WTC11 (cell line): ENCODE results near the gene HNRNPUL1. TPM values are rescaled to one million over a fixed set of nuclear protein-coding genes. Genes with fewer than 3 reads are reported as not detected.

Source experiments
- ATAC-seq: fragments of 200-7000 bp; cut with Tn5 transposase; 2 replicates; pipeline ENCODE4 v1.10.0; 2021; ENCODE audit warnings: mild to moderate bottlenecking, moderate library complexity
- CTCF ChIA-PET: fragments of 300-600 bp; sonication (Branson Sonifier 250); formaldehyde crosslinking; loops from one replicate; lab custom pipeline; 2021; ENCODE audit warnings: antibody characterized with exemption; lab: Charles Lee
- POLR2A ChIA-PET: fragments of 350-600 bp; sonication (Branson Sonifier 250); formaldehyde crosslinking; loops from one replicate; lab custom pipeline; 2021; ENCODE audit warnings: antibody characterized with exemption; lab: Charles Lee
- DNase-seq: peaks from one replicate; pipeline ENCODE4 v3.0.0; 2021; ENCODE audit warnings: low spot score
- H3K27ac Mint-ChIP-seq: 2 replicates; pipeline ENCODE4 v1.8.0; 2021; ENCODE audit warnings: mixed read lengths
- H3K27me3 Mint-ChIP-seq: 2 replicates; pipeline ENCODE4 v1.8.0; 2021; ENCODE audit warnings: low read depth, mild to moderate bottlenecking, moderate library complexity, mixed read lengths
- H3K36me3 Mint-ChIP-seq: 2 replicates; pipeline ENCODE4 v1.8.0; 2021; ENCODE audit warnings: mixed read lengths
- H3K4me1 Mint-ChIP-seq: 2 replicates; pipeline ENCODE4 v1.8.0; 2022; ENCODE audit warnings: mixed read lengths
- H3K4me3 Mint-ChIP-seq: 2 replicates; pipeline ENCODE4 v1.8.0; 2021; ENCODE audit warnings: mild to moderate bottlenecking, moderate library complexity, mixed read lengths
- H3K9me3 Mint-ChIP-seq: 2 replicates; pipeline ENCODE4 v1.8.0; 2021; ENCODE audit warnings: mixed read lengths
- AFF4 ChIP-seq: sonication (generic); formaldehyde crosslinking; IDR thresholded peaks from 2 replicates; pipeline ENCODE4 v1.8.1; 2023; ENCODE audit warnings: mild to moderate bottlenecking, missing genetic modification reagents, borderline replicate concordance
- ATF1 ChIP-seq: sonication (generic); formaldehyde crosslinking; IDR thresholded peaks from 2 replicates; pipeline ENCODE4 v1.8.1; 2023; ENCODE audit warnings: mild to moderate bottlenecking, moderate library complexity, missing genetic modification reagents
- ATF6 ChIP-seq: sonication (generic); formaldehyde crosslinking; IDR thresholded peaks from 2 replicates; pipeline ENCODE4 v1.8.1; 2023; ENCODE audit warnings: mild to moderate bottlenecking, missing genetic modification reagents
- CREM ChIP-seq: sonication (generic); formaldehyde crosslinking; IDR thresholded peaks from 2 replicates; pipeline ENCODE4 v1.8.1; 2022; ENCODE audit warnings: mild to moderate bottlenecking, missing genetic modification reagents, moderate library complexity
- FOXK1 ChIP-seq: sonication (generic); formaldehyde crosslinking; IDR thresholded peaks from 2 replicates; pipeline ENCODE4 v1.8.0; 2022; ENCODE audit warnings: mild to moderate bottlenecking, moderate library complexity, missing genetic modification reagents
- GTF2I ChIP-seq: fragments of 250-450 bp; sonication (Bioruptor Pico); conservative IDR thresholded peaks from 2 replicates; pipeline ENCODE4 v1.4.0; 2021; ENCODE audit warnings: mild to moderate bottlenecking
- HMGA2 ChIP-seq: fragments of 250-450 bp; sonication (Bioruptor Pico); IDR thresholded peaks from 2 replicates; pipeline ENCODE4 v1.4.0; 2021; ENCODE audit warnings: mild to moderate bottlenecking, moderate library complexity
- IRF2 ChIP-seq: sonication (generic); formaldehyde crosslinking; IDR thresholded peaks from 2 replicates; pipeline ENCODE4 v1.8.0; 2022; ENCODE audit warnings: low read depth, missing genetic modification reagents, borderline replicate concordance
- JAZF1 ChIP-seq: fragments of 250-450 bp; sonication (Bioruptor Pico); IDR thresholded peaks from 2 replicates; pipeline ENCODE4 v1.9.0; 2021; ENCODE audit warnings: moderate library complexity, mild to moderate bottlenecking, inconsistent platforms
- MLX ChIP-seq: sonication (generic); formaldehyde crosslinking; IDR thresholded peaks from 2 replicates; pipeline ENCODE4 v1.8.1; 2023; ENCODE audit warnings: mild to moderate bottlenecking, missing genetic modification reagents, moderate library complexity
- MXD4 ChIP-seq: fragments of 250-450 bp; sonication (Bioruptor Pico); IDR thresholded peaks from 2 replicates; pipeline ENCODE4 v1.8.0; 2021; ENCODE audit warnings: mild to moderate bottlenecking, moderate library complexity, borderline replicate concordance
- NFE2L1 ChIP-seq: sonication (generic); formaldehyde crosslinking; IDR thresholded peaks from 2 replicates; pipeline ENCODE4 v1.8.1; 2023; ENCODE audit warnings: missing genetic modification reagents
- NR3C1 ChIP-seq: sonication (generic); formaldehyde crosslinking; conservative IDR thresholded peaks from 2 replicates; pipeline ENCODE4 v1.8.1; 2023; ENCODE audit warnings: low read depth, mild to moderate bottlenecking, missing genetic modification reagents
- OVOL2 ChIP-seq: fragments of 250-450 bp; sonication (Bioruptor Pico); IDR thresholded peaks from 2 replicates; pipeline ENCODE4 v1.9.0; 2021; ENCODE audit warnings: mild to moderate bottlenecking, borderline replicate concordance
- RELA ChIP-seq: sonication (generic); formaldehyde crosslinking; IDR thresholded peaks from 2 replicates; pipeline ENCODE4 v1.8.1; 2022; ENCODE audit warnings: missing genetic modification reagents, mild to moderate bottlenecking, borderline replicate concordance
- SMAD3 ChIP-seq: sonication (generic); formaldehyde crosslinking; IDR thresholded peaks from 2 replicates; pipeline ENCODE4 v1.8.0; 2022; ENCODE audit warnings: missing genetic modification reagents, mild to moderate bottlenecking, borderline replicate concordance
- SOX15 ChIP-seq: fragments of 250-450 bp; sonication (Bioruptor Pico); IDR thresholded peaks from 2 replicates; pipeline ENCODE4 v1.9.0; 2021; ENCODE audit warnings: mild to moderate bottlenecking
- SP1 ChIP-seq: sonication (generic); formaldehyde crosslinking; conservative IDR thresholded peaks from 2 replicates; pipeline ENCODE4 v1.8.1; 2022; ENCODE audit warnings: missing genetic modification reagents
- ZBTB21 ChIP-seq: sonication (generic); formaldehyde crosslinking; IDR thresholded peaks from 2 replicates; pipeline ENCODE4 v1.8.1; 2023; ENCODE audit warnings: mild to moderate bottlenecking, missing genetic modification reagents, borderline replicate concordance
- ZNF396 ChIP-seq: fragments of 250-450 bp; sonication (Bioruptor Pico); IDR thresholded peaks from 2 replicates; pipeline ENCODE4 v1.8.0; 2021; ENCODE audit warnings: mild to moderate bottlenecking, moderate library complexity, borderline replicate concordance
- ZNF416 ChIP-seq: fragments of 250-450 bp; sonication (Bioruptor Pico); IDR thresholded peaks from 2 replicates; pipeline ENCODE4 v1.9.0; 2021; ENCODE audit warnings: mild to moderate bottlenecking, inconsistent platforms
- ZNF423 ChIP-seq: fragments of 250-450 bp; sonication (Bioruptor Pico); IDR thresholded peaks from 2 replicates; pipeline ENCODE4 v2.1.2; 2022; ENCODE audit warnings: mild to moderate bottlenecking, moderate library complexity
- total RNA-seq: library from RNA; stranded (reverse); gene quantifications from 3 replicates; pipeline ENCODE4 v1.2.3, GENCODE V29; 2021
- TF ChIP-seq, protein P1 (sequence below): fragments of 200-600 bp; IDR thresholded peaks from 2 replicates; pipeline ENCODE4 v1.8.0; 2022; ENCODE audit warnings: antibody characterized with exemption
- TF ChIP-seq, protein P2 (sequence below): sonication (generic); formaldehyde crosslinking; IDR thresholded peaks from 2 replicates; pipeline ENCODE4 v1.8.0; 2023; ENCODE audit warnings: mild to moderate bottlenecking, missing genetic modification reagents

Gene HNRNPUL1
- total RNA-seq, 1 experiment from 2014 or later: 282 TPM

DNA sequence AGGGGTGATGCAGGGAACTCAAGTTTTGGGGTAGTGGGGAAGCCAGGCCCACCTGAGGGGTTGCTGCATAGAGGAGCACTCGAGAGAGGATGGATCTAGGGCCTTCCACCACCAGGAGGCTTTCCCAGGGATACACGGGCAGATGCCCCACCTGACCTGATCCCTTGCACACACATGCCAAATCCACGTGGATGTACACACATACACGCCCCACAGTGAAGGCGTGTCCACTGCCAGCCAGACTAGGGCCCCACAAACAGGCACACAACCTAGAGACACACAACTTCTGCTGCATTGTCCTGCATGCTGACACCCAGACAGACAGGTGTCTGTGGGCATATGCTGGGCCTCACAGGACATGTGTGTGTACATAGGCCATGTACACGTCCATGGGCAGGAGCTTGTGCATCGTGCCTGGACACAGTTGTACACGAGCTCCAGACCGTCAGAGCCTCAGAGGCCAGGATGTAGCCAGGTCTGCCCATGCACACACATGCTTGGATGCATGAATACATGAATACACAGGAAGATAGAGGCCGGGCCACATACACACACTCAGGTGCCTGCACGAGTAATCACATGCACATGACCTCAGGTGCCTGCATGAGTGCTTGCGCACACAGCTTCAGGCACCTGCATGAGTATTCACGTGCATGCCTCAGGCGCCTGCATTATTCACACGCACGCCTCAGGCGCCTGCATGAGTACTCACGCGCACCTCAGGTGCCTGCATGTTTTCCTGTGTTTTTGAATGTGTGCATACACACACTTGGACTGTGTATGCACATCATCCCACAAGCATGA, 54.7 kb downstream of the HNRNPUL1 start:
- Mint-ChIP-seq H3K4me1 (peaks cover 23% of the 10 kb centered on the region), H3K9me3 (peaks cover 5% of the 10 kb centered on the region), H3K27me3 (no peaks in the 10 kb centered on the region), H3K27ac (no peak overlapping the region), H3K36me3 (peaks cover 36% of the 10 kb centered on the region), H3K4me3 (no peak overlapping the region)
- POLR2A ChIA-PET: no interaction called here
- no peak for TF ChIP-seq NR3C1 (CRISPR knock-in tag)
- no peak for TF ChIP-seq SMAD3 (CRISPR knock-in tag)
- no peak for TF ChIP-seq MLX (CRISPR knock-in tag)
- no peak for TF ChIP-seq NFE2L1 (CRISPR knock-in tag)
- TF ChIP-seq IRF2 (CRISPR knock-in tag): no peak
- TF ChIP-seq RELA (CRISPR knock-in tag): no peak
- TF ChIP-seq ZNF416: no peak
- no peak for TF ChIP-seq ZBTB21 (CRISPR knock-in tag)
- no peak for TF ChIP-seq JAZF1
- no peak for TF ChIP-seq OVOL2 (CRISPR knock-in tag)
- TF ChIP-seq CREM (CRISPR knock-in tag): no peak
- TF ChIP-seq SOX15: no peak
- TF ChIP-seq FOXK1 (CRISPR knock-in tag): no peak
- TF ChIP-seq, protein P1, sequence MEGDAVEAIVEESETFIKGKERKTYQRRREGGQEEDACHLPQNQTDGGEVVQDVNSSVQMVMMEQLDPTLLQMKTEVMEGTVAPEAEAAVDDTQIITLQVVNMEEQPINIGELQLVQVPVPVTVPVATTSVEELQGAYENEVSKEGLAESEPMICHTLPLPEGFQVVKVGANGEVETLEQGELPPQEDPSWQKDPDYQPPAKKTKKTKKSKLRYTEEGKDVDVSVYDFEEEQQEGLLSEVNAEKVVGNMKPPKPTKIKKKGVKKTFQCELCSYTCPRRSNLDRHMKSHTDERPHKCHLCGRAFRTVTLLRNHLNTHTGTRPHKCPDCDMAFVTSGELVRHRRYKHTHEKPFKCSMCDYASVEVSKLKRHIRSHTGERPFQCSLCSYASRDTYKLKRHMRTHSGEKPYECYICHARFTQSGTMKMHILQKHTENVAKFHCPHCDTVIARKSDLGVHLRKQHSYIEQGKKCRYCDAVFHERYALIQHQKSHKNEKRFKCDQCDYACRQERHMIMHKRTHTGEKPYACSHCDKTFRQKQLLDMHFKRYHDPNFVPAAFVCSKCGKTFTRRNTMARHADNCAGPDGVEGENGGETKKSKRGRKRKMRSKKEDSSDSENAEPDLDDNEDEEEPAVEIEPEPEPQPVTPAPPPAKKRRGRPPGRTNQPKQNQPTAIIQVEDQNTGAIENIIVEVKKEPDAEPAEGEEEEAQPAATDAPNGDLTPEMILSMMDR: no peak
- TF ChIP-seq ZNF423 (CRISPR knock-in tag): no peak
- TF ChIP-seq ATF1 (CRISPR knock-in tag): no peak
- no peak for TF ChIP-seq GTF2I (CRISPR knock-in tag)
- ATAC-seq (no peak), DNase-seq (no peak)
- CTCF ChIA-PET: interaction anchor here (0.6 to 1.0 kb wide), 3 partner anchors 10 to 62 kb away, joined by 4 to 5 read pairs (median 4); no protein-coding TSS in a partner anchor

DNA sequence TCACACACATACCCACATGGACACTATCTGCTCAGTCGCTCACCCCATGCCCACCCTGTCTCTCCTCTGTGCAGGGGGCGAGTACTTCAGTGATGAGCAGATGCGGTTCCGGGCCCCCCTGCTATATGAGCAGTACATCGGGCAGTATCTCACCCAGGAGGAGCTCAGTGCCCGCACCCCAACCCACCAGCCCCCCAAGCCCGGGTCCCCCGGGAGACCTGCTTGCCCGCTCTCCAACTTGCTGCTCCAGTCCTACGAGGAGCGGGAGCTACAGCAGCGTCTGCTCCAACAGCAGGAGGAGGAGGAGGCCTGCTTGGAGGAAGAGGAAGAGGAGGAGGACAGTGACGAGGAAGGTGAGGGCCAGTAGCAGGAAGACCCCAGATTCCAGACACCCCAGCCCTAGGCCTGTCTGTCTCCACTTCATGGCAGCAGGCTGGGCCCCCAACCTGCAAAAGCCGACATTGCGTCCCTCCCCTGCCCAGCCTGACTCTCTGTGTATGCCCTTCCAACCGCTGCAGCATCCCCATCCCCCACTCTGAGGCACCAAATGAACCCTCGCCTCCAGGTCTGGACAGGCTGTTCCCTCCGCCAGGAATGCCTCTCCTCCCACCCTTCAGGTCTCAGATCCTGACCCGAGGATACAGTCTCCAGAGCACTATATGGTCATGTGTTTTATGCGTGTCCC, 55.5 kb downstream of the HNRNPUL1 start:
- DNase-seq (no peak), ATAC-seq (no peak)
- Mint-ChIP-seq H3K27me3 (no peaks in the 10 kb centered on the region), H3K4me1 (peaks cover 30% of the 10 kb centered on the region), H3K27ac (no peak overlapping the region), H3K36me3 (peaks cover 31% of the 10 kb centered on the region), H3K4me3 (no peak overlapping the region), H3K9me3 (peaks cover 5% of the 10 kb centered on the region)
- ChIA-PET POLR2A (no interaction called here), CTCF (interaction anchor here (0.8 to 1.5 kb wide), 2 partner anchors 22 to 32 kb away, joined by 3 to 4 read pairs; no protein-coding TSS in a partner anchor)
- TF ChIP-seq ZNF416: no peak
- no peak for TF ChIP-seq MXD4 (CRISPR knock-in tag)
- no peak for TF ChIP-seq ATF6 (CRISPR knock-in tag)
- TF ChIP-seq, protein P2, sequence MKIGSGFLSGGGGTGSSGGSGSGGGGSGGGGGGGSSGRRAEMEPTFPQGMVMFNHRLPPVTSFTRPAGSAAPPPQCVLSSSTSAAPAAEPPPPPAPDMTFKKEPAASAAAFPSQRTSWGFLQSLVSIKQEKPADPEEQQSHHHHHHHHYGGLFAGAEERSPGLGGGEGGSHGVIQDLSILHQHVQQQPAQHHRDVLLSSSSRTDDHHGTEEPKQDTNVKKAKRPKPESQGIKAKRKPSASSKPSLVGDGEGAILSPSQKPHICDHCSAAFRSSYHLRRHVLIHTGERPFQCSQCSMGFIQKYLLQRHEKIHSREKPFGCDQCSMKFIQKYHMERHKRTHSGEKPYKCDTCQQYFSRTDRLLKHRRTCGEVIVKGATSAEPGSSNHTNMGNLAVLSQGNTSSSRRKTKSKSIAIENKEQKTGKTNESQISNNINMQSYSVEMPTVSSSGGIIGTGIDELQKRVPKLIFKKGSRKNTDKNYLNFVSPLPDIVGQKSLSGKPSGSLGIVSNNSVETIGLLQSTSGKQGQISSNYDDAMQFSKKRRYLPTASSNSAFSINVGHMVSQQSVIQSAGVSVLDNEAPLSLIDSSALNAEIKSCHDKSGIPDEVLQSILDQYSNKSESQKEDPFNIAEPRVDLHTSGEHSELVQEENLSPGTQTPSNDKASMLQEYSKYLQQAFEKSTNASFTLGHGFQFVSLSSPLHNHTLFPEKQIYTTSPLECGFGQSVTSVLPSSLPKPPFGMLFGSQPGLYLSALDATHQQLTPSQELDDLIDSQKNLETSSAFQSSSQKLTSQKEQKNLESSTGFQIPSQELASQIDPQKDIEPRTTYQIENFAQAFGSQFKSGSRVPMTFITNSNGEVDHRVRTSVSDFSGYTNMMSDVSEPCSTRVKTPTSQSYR (CRISPR knock-in tag): no peak
- TF ChIP-seq AFF4 (CRISPR knock-in tag): no peak
- TF ChIP-seq SP1 (CRISPR knock-in tag): no peak
- TF ChIP-seq ZNF396: no peak
- TF ChIP-seq FOXK1 (CRISPR knock-in tag): no peak
- no peak for TF ChIP-seq SOX15
- TF ChIP-seq HMGA2 (CRISPR knock-in tag): no peak
